HG03064 (cell line): ENCODE measurements around the gene HK3.
"Not testable (repeated sequence)": the region's sequence is repeated elsewhere in the genome, so short reads cannot be mapped to it uniquely, and the experiment has no call there.

Experiments
- ATAC-seq: cut with Tn5 transposase; IDR thresholded peaks from one replicate; pipeline ENCODE4 v1.9.1; 2021; ENCODE audit warnings: low read depth; ENCODE audit not compliant: unreplicated experiment

Gene HK3

DNA sequence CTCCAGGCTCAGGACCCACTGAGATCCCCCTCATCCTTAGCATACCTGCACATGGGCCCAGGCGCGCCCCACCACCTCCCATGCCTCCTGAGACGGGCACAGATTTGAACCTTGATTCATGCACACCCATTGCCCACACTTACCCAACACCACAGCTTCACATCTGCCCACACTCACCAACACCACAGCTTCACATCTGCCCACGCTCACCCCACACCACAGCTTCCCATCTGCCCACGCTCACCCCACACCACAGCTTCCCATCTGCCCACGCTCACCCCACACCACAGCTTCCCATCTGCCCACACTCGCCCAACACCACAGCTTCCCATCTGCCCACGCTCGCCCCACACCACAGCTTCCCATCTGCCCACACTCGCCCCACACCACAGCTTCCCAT lies 28.5 kb downstream of the HK3 start:
- ATAC-seq: not testable (repeated sequence)

DNA sequence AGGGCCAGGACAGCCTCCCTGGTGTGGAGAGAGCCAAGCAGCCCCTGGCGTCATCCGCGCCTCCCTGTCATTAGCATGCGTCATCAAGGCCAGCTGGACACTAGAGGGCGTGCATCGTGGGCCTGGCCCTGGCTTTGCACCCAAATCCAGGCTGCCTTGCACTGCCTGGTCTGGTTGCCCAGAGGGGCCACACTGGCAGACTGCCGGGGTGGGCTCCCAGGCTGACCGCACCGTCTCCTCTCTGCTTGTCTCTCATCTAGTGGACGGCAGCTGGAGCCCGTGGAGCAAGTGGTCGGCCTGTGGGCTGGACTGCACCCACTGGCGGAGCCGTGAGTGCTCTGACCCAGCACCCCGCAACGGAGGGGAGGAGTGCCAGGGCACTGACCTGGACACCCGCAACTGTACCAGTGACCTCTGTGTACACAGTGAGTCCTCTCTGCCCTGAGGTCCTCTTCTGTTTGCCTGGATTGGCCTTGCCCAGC lies 29.0 kb downstream of the HK3 start:
- no peak for ATAC-seq

DNA sequence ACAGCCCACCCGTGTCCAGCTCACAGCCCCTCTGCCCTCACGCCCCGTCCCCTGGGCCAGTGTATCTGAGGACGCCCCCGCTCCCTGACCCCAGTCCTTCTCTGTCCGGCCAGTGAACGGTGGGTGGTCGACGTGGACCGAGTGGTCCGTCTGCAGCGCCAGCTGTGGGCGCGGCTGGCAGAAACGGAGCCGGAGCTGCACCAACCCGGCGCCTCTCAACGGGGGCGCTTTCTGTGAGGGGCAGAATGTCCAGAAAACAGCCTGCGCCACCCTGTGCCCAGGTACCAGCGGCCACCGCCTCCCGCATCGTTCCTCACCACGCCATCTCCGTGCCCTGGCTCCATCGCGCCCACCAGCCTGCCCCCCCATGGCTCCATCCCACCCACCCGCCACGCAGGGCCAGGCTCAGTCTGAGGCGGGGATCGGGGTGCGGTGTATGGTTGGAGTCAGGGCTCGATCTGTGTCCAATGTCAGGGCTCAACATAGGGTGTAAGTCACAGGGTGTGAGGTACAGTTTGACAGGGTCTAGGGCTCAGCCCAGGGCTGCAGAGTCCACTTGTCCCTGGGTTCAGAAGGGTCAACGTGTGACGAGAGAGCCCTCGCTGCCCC lies 29.5 kb downstream of the HK3 start:
- ATAC-seq: no peak

DNA sequence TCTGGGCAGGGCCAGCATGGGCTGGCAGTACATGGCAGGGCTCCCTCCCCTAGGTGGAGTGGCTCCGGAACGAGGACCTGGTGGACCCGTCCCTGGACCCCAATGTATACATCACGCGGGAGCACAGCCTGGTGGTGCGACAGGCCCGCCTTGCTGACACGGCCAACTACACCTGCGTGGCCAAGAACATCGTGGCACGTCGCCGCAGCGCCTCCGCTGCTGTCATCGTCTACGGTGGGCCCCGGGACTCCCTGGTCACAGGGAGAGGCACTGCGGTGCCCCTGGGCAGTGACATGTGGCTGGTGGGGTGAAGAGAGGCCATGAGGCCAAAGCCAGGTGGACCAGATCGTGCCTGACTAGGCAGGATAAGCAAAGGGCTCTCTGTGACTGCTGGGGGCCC lies 30.4 kb downstream of the HK3 start:
- no peak for ATAC-seq

DNA sequence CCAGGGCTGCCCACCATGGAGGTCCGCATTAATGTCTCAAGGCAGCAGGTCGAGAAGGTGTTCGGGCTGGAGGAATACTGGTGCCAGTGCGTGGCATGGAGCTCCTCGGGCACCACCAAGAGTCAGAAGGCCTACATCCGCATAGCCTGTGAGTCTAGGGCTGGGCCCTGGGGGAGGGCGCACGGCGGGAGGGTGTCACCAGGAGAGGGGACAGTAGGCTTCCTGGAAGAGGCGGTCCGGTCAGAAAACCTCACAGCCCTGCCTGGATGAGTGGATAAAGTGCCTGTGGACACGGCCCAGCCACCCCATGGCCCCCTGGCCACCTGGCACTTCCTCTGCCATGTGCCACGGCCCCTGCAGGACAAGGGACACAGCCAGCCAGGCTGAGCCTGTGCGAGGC lies 31.0 kb downstream of the HK3 start:
- ATAC-seq: no peak

DNA sequence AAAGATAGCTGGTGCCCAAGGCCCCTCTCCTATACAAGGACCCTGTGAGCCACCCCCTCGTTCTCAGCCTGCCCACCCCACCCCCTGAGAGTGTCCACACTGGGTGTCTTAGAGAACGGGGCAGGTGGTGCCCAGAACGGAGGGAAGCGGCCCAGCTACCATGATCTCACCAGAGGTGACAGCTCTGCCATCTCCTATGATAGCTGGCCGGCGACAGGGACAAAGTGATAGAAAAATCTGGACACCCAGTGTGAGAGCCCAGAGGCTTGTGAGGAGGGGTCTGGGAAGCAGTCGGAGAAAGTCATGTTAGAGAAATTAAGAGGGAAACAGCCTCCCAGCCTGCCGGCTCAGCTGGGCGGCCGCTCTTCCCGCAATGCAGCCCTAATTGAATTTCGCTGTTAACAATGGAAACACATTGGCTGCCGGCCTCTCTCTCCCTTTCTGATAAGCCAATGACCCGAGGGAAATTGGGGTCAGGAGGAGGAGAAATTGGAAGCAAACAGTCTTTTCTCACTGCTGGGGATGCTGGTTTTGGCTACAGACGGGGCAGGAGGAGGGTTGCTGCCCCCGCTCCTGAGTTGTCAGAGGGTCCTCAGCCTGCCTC lies 32.3 kb downstream of the HK3 start:
- no peak for ATAC-seq

DNA sequence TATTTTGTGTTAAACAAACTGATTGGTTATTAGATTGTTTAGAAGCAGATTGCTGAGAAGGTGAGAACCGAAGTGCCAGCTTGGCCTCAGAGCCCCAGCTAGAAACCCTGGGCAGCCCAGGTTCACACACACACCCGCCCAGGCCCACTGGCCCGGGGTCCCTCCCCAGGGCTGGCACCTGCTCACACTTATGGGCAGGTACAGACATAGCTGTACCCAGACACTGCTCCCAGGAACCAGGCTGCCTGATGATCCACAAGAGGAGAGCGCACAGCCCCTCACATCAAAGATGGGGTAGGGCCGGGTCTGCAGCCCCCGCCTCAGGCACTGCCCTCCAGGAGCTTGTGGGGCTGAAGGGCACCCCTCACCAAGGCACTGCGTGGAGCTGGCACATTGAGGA lies 33.2 kb downstream of the HK3 start:
- ATAC-seq: no peak

DNA sequence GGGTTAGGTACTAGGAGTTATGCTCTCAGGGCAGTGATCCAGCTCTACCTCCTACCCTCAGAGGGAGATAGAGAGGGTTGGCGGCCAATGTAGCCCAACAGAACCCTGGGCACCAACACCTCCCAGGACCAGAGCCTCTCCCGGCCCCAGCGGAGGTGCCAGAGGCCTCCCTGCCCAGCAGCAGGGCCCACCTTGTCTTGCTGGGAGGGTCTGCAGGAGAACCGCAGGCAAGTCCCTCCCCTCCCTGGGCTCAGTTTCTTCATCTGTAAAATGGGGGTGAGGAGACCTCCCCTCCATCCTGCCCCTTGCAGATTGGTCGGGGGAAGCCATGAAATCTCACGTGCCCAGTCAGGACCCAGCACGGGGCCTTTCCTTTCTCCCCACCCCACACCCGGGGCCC lies 34.4 kb downstream of the HK3 start:
- ATAC-seq: no peak

DNA sequence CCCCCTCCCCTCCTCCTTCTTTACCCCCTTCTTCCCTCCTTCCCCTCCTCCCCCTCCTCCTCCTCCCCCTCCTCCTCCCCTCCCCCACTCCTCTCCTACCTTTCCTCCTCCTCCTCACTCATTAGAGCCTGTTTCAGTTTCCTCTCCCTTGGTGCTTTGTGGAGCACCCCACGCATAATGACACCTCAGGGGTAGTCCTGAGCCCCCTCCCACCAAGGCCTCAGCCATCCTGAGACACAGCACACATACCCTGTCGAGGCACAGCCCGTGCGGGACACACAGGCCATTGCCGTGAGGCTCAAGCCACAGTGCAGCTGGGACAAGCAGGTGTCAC lies 35.4 kb downstream of the HK3 start:
- ATAC-seq: no peak

DNA sequence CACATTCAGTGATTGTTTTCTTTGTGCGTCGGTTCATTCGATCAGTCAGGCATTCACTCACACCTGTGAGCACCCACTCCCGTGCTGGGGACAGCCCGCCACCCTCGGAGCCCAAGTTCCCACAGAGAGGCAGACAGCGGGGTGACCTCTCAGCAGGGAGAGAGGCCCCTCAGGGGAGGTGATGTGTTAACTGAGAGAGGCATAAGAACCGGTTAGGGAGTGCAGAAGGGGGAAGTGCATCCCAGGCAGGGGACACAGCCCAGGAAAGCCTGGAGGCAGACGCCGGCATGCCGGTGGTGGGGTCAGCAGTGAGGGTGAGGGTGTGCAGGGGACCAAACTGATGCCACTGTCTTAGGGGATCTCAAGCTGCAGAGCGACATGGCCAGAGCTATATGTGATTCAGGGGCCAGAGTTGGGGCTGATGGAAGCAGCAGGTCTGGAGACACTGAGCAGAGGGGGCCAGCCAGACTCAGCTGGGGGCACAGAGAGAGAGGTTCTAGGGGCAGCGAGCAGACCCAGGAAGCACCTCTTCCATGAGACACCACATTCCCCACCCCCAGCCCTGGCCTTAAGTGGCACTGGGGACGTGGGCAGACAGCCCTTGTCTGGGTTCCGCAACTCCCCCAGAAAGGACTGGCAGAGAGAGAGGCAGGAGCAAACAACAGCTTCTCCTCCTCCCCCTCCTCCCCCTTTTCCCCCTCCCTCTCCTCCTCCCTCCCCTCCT lies 35.9 kb downstream of the HK3 start:
- ATAC-seq: no peak

DNA sequence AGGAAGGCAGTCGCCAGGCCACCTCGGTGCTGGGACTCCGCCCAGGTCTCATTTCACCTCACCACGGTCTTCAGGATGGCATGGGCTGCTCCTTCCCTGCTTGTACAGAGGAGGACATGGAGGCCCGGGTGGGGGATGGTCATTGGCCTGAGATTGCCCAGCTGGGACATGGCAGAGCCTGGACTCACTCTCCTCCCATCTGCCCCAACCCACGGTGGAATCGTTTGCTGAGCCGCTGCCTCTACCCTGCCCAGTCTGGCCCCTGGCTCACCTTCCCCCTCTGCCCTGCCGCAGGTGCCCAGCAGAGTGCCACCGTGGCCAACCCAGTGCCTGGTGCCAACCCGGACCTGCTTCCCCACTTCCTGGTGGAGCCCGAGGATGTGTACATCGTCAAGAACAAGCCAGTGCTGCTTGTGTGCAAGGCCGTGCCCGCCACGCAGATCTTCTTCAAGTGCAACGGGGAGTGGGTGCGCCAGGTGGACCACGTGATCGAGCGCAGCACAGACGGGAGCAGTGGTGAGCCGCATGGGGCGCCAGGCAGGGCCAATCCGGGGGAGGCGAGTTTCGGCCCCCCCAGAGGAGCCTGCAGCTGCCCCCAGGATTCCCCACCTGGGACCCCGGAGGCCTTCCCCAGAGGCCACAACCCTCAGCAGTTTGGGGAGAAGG lies 36.7 kb downstream of the HK3 start:
- ATAC-seq: no peak

DNA sequence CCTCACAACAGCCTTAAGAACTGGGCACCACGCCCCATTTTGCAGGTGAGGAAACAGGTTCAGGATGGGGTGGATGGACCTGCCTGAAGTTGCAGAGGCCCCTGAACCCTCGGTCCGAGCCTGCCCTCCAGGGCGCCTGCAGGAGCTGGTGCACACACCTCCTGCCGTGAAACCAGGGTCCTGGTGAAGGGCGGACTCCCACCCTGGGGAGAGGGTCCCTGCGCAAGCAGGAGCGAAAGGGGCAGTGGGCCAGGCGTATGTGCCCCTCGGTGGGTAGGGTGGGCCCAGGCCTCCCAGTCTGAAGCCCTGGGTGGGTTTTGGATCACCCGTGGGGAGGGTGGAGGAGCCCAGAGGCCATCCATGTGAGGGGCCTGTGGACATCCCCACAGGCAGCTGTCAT lies 37.9 kb downstream of the HK3 start:
- no peak for ATAC-seq

DNA sequence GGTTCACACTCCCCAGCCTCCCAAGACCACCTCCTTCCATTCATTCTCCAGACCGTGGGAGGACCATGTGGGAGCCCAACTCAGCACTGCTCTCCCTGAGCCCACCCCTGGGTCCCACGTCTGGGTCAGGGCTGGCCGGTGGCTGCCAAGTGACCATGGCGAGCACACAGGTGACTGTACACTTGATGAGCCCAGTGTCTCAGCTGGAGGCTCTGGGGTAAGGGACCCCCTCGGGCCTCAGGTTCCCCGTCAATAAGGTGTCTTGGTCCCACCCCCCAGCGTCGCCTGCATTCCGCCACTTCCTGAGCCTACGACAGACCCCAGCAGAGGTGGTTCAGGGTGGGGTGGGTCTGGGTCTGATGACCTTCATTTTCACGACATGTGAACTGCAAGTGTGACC lies 38.8 kb downstream of the HK3 start:
- ATAC-seq: no peak

DNA sequence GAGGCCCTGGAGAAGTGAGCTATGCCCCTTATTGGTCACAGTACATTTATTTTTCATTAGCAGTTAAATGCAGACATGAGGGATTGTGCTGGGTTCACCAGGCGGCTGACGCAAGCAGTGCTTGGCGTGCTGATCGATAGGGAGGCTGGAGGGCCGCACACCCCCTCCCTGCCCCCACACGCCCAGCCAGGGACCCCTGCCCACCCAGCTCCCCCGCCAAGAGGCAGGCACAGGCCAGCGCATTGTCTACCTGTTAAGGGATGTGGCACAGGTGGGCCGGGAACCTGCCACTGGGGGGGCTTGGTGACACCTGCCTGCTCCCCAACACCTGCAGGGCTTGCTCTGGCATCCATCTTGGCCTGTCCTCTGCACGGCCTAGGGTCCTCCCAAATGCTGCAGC lies 39.2 kb downstream of the HK3 start:
- no peak for ATAC-seq

DNA sequence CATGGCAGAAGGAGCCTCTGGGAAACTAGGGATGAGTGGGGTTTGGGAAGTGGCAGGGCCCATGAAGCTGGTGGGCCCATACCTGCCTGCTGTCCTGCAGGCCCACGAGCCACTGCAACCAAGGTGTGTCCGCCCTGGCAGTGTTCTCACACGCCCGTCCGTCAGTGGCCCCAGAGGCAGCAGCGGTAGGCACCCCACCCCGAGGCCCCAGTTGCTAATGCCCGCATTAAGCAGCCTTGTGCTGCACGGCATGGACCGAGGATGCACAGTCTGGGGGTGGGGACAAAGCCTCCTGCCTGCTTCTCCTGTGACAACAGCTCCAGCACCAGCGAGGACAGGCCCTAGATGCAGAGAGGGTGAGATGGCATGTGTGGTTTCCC lies 41.3 kb downstream of the HK3 start:
- no peak for ATAC-seq

DNA sequence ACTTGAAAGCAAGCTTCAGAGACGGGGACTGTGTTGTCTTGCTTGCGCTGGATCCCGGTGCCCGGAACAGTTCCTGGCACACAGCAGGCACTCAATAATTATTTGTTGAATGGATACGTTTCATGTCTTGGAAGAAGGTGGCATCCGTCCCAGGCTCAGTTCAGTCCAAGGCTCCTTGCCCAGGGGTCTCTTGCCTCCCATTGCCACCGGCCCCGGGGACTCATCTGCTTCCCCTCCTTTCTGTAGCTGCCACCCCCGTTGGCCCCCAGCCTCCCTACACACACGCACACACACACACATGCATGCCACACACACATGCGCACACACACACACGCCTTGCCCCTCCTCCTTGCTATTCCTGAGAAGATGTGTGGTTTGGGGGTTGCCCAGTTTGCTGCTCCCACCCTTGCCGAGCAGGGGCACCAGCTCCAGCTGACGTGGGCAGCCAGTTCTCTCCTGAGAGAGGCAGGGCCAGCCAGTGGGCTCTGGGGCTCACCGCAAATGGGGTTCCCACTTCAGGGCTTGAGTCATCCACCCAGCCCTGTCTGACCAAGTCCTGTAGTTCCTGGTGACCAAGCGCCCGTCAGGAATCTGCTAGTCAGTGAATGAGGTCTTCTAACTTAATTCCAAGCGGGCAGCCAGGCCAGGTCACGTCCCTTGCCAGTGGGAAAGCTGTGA lies 41.8 kb downstream of the HK3 start:
- ATAC-seq: no peak

DNA sequence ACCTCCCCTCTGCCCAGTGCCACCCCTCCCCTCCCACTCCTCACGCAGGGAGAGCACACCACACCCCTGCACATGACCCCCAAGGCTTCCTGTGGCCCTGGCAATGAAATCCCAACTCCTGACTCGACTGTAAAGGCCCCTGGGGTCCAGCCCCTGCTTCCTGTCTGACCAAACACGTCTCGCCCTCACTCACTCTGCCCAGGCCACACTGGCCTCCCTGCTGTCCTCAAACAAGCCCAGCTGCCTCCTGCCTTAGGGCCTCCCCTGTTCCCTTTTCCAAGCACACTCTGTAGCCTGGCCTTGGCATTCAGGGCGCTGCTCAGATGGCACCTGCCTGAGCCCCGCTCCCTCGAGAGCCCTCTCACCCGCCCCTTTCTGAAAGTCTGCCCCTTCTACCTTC lies 42.4 kb downstream of the HK3 start:
- no peak for ATAC-seq

DNA sequence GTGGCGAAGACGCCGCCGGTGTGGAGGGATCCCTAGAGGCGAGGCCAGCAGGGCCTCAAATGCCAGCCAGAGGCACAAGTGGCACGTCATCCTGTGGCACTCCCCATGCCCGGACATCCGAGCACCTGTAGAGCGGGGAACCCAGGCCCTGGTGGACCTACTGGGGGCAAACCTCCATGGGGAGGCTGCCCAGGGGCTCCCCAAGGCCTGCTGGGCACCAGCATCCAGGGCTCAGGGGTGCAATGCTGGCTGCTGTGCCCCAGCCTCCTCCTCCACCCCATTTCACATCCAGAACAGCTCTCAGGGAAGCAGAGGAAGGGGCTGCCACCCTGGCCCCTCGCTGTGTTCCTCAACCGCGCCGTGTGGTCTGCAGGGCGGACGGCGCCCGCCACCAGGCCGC lies 43.5 kb downstream of the HK3 start:
- no peak for ATAC-seq

DNA sequence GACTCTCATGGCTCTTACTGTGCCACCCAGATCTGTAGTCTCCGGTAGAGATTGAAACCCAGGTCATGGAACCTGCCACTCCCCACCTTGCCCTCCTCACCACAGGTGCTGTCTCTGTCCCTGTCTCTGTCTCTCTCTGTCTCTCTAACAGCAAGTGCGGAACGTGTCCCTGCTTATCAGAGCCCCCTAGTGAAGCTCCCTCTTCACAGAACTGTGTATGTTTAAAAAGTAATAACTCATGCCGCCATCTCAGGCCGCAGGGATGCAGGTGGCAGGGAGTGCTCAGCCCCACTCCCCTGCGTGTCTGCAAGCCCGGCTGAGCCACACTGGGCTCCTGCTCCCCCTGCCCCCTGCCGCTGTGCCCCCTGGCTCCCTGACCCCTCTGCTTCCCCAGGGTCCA lies 45.0 kb downstream of the HK3 start:
- no peak for ATAC-seq

DNA sequence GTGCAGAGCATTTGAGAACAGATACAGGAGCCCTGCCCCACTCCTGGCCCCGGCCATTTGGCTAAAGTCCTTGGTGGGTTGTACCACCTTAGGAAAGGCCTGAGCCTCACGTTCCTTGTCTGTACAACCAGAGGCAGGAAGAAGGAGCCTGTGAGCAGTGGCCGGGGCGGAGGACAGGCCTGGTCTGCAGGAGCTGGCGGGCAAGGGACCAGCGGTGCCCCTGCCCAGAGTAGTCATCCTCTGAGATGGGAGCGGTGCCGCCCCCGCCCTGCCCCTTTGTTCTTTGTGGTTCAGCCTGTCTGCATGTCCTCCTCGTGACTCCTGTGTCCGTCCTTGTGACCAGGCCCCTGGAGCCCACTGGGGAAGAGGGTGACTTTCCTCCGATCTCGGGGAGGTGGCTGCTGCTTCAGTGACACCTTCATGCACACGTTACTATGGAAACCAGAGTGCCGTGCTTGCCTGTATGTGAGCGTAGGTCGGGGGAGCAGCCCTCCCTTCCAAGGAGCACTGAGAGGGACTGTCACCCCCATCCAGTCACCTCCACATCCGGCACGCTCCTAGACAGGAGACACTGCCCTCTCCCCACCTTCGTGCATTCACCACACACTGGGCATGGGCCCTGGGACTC lies 45.9 kb downstream of the HK3 start:
- ATAC-seq: no peak
